HG02610 (cell line): Measurements from ENCODE around the gene ARHGAP24.
"Not testable (repeated sequence)": the region's sequence is repeated elsewhere in the genome, so short reads cannot be mapped to it uniquely, and the experiment has no call there.

Experiments used
- ATAC-seq: cut with Tn5 transposase; IDR thresholded peaks from one replicate; pipeline ENCODE4 v1.9.1; 2021; ENCODE audit warnings: mild to moderate bottlenecking, moderate library complexity; ENCODE audit not compliant: unreplicated experiment

Gene ARHGAP24

GRCh38 chr4:85889314-85889713 is 414.4 kb downstream of the ARHGAP24 start:
- no peak for ATAC-seq

DNA sequence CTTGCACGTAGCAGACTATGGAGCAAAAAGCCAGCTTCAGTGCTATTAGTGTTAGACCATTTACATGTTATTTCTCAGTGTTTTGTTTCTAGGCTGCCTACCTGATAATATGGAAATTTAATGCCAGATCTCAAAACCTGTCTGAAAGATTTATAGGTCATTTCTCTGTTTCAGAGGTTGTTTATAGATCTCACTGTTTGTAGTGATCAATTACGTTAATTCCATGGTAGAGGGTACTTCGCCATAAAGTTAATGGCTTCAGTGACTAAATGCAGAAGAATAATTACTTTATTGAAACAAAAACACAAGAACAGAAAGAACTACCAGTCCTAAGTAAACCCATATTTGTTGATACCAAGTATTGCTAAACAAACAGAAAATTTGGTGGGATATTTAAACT is 420.8 kb downstream of the ARHGAP24 start:
- no peak for ATAC-seq

DNA sequence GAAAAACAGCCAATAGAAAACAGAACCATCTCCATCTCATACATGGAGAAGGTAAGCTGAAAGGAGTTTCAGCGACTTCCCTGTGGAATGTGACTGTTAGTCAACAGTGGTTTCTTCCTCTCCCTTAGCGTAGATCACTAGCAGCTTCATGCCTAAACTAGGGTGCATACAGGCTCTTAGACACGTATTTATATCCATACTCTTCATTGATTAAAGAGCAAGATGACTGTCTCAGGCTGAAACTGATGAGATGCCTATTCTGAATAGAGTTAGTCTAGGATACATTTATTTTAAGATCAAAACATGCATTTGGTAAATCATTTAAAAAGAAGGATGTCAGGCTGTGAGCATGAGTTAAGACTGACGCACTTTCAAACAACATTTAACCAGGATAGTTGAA is 423.3 kb downstream of the ARHGAP24 start:
- ATAC-seq = no peak

GRCh38 chr4:85901500-85901899 is 426.6 kb downstream of the ARHGAP24 start:
- ATAC-seq = no peak

- ATAC-seq = not testable (repeated sequence)
Measured at GRCh38 chr4:85902647-85903046, 427.7 kb downstream of the ARHGAP24 start.

GRCh38 chr4:85905761-85906160 is 430.8 kb downstream of the ARHGAP24 start:
- no peak for ATAC-seq

GRCh38 chr4:85907001-85907400 is 432.1 kb downstream of the ARHGAP24 start:
- no peak for ATAC-seq

DNA sequence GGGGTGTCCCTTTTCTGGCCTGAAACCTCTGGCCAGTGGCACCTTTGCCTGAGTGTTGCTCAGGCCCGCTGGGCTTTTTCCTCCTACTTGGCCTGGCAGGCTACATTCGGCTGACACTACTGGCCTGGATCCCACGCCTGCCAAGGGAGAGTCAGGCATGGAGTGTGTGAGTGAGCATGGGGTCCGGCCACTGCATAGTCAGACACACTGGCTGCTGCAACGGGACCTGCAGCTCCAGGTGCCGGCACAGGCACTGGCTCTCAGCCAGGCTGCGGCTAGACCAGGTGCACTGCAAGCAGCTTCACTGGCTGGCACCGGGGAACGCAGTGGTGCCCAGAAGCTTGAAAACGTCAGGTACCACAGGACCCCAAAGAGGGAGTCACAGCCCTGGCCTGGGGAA is 434.9 kb downstream of the ARHGAP24 start:
- ATAC-seq = no peak

GRCh38 chr4:85910985-85911384 is 436.0 kb downstream of the ARHGAP24 start:
- no peak for ATAC-seq

DNA sequence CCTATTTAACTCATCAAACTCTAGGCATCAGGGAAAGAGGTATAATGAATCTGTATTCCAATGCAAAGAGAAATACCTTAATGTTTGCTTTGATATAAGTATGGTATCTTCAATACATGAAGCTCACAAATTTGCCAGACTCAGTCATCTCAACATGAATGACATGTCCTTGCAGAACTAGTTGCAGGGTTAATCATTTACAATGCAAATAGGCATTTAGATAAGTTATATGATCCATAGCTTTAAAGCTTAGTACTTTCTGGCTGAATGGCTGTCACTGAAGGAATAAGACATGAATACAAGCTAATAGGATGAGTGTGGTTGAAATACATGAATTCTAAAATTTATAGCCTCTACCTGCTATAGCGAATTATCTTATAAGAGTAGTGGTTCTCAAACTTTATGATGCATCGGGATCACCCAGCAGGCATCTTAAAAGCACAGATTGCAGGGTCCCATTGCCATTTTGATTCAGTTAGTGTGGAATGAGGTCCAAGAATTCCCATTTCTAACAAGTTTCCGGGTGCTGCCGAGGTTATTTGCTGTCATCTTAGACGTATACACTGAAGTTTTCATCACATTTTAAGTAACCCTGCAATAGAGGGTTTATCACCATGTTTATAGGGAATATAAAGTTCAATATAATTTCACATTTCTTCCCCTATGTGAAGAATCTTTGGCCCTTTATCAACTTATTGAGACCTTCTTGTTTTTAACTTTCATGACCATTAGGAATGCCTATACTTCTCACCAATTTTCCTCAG is 439.2 kb downstream of the ARHGAP24 start:
- no peak for ATAC-seq

GRCh38 chr4:85915570-85915969 is 440.6 kb downstream of the ARHGAP24 start:
- not testable (repeated sequence) for ATAC-seq

- no peak for ATAC-seq
Measured at GRCh38 chr4:85919200-85919887, 444.4 kb downstream of the ARHGAP24 start.

- no peak for ATAC-seq
Measured at GRCh38 chr4:85925071-85925470, 450.1 kb downstream of the ARHGAP24 start.

- peak; percentile 55 for ATAC-seq
Measured at GRCh38 chr4:85928775-85929591, 454.0 kb downstream of the ARHGAP24 start.

GRCh38 chr4:85929961-85930665 is 455.2 kb downstream of the ARHGAP24 start:
- no peak for ATAC-seq

- ATAC-seq = no peak
Measured at GRCh38 chr4:85932500-85933290, 457.7 kb downstream of the ARHGAP24 start.

- no peak for ATAC-seq
Measured at GRCh38 chr4:85933291-85933640, 458.3 kb downstream of the ARHGAP24 start.

DNA sequence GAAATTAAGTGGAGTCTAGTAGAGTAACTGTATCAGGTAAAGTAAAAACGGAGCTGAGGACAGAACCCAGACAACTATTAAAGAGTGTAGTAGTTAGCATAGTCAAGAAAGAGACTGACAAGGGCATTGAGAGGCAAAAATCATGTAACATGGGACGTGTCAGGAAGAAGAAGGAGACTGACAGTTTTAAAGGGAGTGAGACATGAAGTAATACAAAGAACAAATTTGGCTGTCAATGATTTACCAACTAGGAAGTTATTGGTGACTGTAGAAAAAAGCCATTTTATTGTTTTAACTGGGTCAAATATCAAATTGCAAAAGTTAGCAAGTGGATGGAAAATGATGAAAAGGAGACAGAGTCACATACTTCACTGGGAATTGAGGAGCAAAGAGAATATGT is 462.6 kb downstream of the ARHGAP24 start:
- no peak for ATAC-seq

DNA sequence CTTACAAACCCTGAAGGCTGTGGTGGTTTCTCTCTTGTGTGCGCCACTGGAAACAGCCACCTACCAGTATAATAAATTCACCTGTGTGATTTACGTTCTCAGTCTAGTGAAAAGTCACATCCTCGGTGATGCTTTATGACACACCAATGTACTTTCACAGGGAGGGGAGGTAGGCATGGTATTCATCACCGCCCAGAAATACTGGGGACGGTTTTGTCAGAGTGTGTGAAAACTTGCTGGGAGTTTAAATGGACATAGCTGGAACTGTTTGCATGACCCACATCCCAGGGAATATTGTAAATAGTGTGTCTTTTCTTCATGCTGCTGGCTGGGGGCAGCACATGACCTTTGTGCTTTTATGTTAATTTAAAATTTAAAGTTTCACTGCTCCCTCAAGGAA is 463.1 kb downstream of the ARHGAP24 start:
- ATAC-seq = no peak

DNA sequence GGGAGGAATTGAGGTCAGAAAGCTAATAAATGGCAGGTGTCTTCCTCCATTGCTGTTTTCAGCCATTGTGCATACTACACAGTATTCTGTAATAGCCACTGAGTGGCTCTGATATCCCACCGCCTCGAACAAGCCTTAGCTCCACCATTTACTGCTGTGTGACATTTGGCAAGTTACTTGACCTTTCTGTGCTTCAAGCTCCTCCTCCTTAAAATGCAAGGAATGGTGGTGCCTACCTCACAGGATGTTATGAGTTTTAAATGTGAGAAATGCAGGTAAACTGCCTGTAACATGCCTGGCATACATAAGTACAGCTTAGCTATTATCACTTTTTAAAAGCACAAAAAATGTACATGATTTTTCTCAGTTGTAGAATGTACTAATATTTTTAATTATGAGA is 464.0 kb downstream of the ARHGAP24 start:
- no peak for ATAC-seq
